Fibroblast of lung (primary cell): ENCODE data around the gene NR4A1. TPM values are rescaled to one million over a fixed set of nuclear protein-coding genes. Genes with fewer than 3 reads are reported as not detected.

Experiments used
- DNase-seq, 2 donors: peaks; one replicate each; pipeline versions ENCODE4 v3.0.0 to v3.0.0-alpha.2; 2010; ENCODE audit warnings: low read depth in 2 of 2
- H2AFZ ChIP-seq: 2 replicates; pipeline ENCODE4 v1.5.1; 2012; ENCODE audit warnings: low read length, control low read depth, inconsistent platforms
- H3K27ac ChIP-seq: 2 replicates; pipeline ENCODE4 v1.5.1; 2011; ENCODE audit warnings: low read length, control low read depth; ENCODE audit not compliant: insufficient read depth
- H3K27me3 ChIP-seq: 2 replicates; pipeline ENCODE4 v1.5.1; 2011; ENCODE audit warnings: mild to moderate bottlenecking, low read length; ENCODE audit not compliant: control insufficient read depth, insufficient read depth
- H3K36me3 ChIP-seq: 2 replicates; pipeline ENCODE4 v1.5.1; 2011; ENCODE audit warnings: low read length; ENCODE audit not compliant: control insufficient read depth, insufficient read depth
- H3K4me1 ChIP-seq: 2 replicates; pipeline ENCODE4 v1.5.1; 2011; ENCODE audit warnings: low read length; ENCODE audit not compliant: control insufficient read depth, insufficient read depth; ENCODE audit errors: extremely low read depth
- H3K4me2 ChIP-seq: 2 replicates; pipeline ENCODE4 v1.5.1; 2011; ENCODE audit warnings: low read length, control low read depth; ENCODE audit not compliant: insufficient read depth; ENCODE audit errors: extremely low read depth
- H3K4me3 ChIP-seq, 4 experiments: fragments of 200-600 bp in 1 of 4; sonication (generic) in 1 of 4; replicated peaks in 1 of 4; 2 replicates each; pipeline ENCODE4 v1.5.1; 2011 to 2016; ENCODE audit warnings: low read length in 4 of 4, low read depth in 3 of 4, mild to moderate bottlenecking in 3 of 4, control low read depth in 2 of 4, inconsistent platforms in 1 of 4, mixed read lengths in 1 of 4; ENCODE audit not compliant: insufficient read depth in 1 of 4; ENCODE audit errors: control extremely low read depth in 1 of 4
- H3K79me2 ChIP-seq: 2 replicates; pipeline ENCODE4 v1.5.1; 2012; ENCODE audit warnings: mild to moderate bottlenecking, low read length, inconsistent platforms; ENCODE audit not compliant: control insufficient read depth, insufficient read depth
- H3K9ac ChIP-seq: 2 replicates; pipeline ENCODE4 v1.5.1; 2011; ENCODE audit warnings: mild to moderate bottlenecking, low read length, control low read depth; ENCODE audit not compliant: insufficient read depth
- H3K9me3 ChIP-seq: 2 replicates; pipeline ENCODE4 v1.5.1; 2012; ENCODE audit warnings: low read depth, low read length; ENCODE audit not compliant: control insufficient read depth, insufficient read depth
- H4K20me1 ChIP-seq: 2 replicates; pipeline ENCODE4 v1.5.1; 2011; ENCODE audit warnings: low read length; ENCODE audit not compliant: control insufficient read depth, insufficient read depth; ENCODE audit errors: extremely low read depth
- CTCF ChIP-seq, 2 donors: IDR thresholded peaks in 1 of 2; conservative IDR thresholded peaks in 1 of 2; 1 replicate in 1 of 2; 2 replicates in 1 of 2; pipeline ENCODE4 v1.5.1; 2011 to 2012; ENCODE audit warnings: low read length in 2 of 2, control low read depth in 1 of 2, inconsistent platforms in 1 of 2, low read depth in 1 of 2, mild to moderate bottlenecking in 1 of 2
- EZH2 ChIP-seq: IDR thresholded peaks from 2 replicates; pipeline ENCODE4 v1.5.1; 2012; ENCODE audit warnings: low read length, control low read depth, mild to moderate bottlenecking; ENCODE audit errors: missing control alignments
- polyA plus RNA-seq, 2 donors: library from polyadenylated mRNA; depleted of rRNA in 1 of 2; stranded (reverse) in 1 of 2; unstranded in 1 of 2; fragments of >200 nt; gene quantifications; 2 replicates each; pipeline ENCODE4 v1.2.1, GENCODE V29; 2011 to 2012; ENCODE audit warnings: missing spikeins in 1 of 2
- total RNA-seq: library from RNA; depleted of rRNA; stranded (reverse); fragments of >200 nt; gene quantifications from 2 replicates; pipeline ENCODE4 v1.2.1, GENCODE V29; 2014

The NR4A1 gene
- total and polyA plus RNA-seq, 2 donors (not counting 1 experiment from before 2014, with no cell fraction given): 3.8 to 4.1 TPM

DNA sequence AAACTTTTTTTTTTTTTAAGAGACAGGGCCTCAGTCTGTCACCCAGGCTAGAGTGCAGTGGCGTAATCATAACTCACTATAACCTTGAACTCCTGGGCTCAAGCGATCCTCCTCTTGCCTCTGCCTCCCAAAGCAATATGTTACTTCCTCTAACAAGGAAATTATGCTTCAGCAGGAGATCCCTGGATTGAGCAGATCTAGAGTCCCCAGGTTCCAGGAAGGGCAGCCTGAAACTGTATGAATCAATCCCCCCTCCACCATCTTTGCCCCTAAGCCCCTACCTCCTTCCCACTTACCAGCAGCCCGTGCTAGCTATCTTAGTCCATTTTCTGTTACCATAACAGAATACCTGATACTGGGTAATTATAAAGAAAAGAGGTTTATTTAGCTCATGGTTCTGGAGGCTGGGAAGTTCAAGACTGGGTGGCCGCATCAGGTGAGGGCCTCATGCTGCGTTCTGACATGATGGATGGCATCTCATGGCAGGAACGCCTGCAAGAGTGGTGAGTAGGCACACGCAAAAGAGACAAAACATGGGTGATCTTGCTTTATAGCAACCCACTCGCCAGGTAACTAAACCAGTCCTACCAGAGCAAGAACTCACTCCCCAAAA, 39.5 kb upstream of the NR4A1 start:
- DNase-seq: no peak
- TF ChIP-seq EZH2: no peak
- no peak for TF ChIP-seq CTCF (conservative IDR thresholded peaks at IDR 0.05 in 1 of 2, IDR thresholded peaks at IDR 0.05 in 1 of 2; ENCODE audit: low read depth in 1 of 2, low read length in 2 of 2)
- Histone ChIP-seq H3K27me3 (peaks cover 7% of the 10 kb centered on the region), H3K4me2 (no peak overlapping the region), H2AFZ (no peak overlapping the region), H3K4me1 (peaks cover 7% of the 10 kb centered on the region), H3K9me3 (no peaks in the 10 kb centered on the region), H3K27ac (no peak overlapping the region), H3K9ac (no peak overlapping the region), H3K36me3 (no peaks in the 10 kb centered on the region), H3K79me2 (no peaks in the 10 kb centered on the region), H3K4me3 (no peak overlapping the region), H4K20me1 (no peaks in the 10 kb centered on the region)

GRCh38 chr12:52013626-52014310, 37.5 kb upstream of the NR4A1 start:
- Histone ChIP-seq H3K4me3 (no peak overlapping the region), H3K4me1 (peaks cover 7% of the 10 kb centered on the region), H3K79me2 (no peaks in the 10 kb centered on the region), H4K20me1 (no peaks in the 10 kb centered on the region), H3K4me2 (no peak overlapping the region), H3K9ac (no peak overlapping the region), H2AFZ (no peak overlapping the region), H3K36me3 (no peaks in the 10 kb centered on the region), H3K27me3 (no peaks in the 10 kb centered on the region), H3K27ac (no peak overlapping the region), H3K9me3 (no peaks in the 10 kb centered on the region)
- TF ChIP-seq EZH2: no peak
- TF ChIP-seq CTCF (conservative IDR thresholded peaks at IDR 0.05 in 1 of 2, IDR thresholded peaks at IDR 0.05 in 1 of 2; ENCODE audit: low read depth in 1 of 2, low read length in 2 of 2): no peak
- DNase-seq: no peak

DNA sequence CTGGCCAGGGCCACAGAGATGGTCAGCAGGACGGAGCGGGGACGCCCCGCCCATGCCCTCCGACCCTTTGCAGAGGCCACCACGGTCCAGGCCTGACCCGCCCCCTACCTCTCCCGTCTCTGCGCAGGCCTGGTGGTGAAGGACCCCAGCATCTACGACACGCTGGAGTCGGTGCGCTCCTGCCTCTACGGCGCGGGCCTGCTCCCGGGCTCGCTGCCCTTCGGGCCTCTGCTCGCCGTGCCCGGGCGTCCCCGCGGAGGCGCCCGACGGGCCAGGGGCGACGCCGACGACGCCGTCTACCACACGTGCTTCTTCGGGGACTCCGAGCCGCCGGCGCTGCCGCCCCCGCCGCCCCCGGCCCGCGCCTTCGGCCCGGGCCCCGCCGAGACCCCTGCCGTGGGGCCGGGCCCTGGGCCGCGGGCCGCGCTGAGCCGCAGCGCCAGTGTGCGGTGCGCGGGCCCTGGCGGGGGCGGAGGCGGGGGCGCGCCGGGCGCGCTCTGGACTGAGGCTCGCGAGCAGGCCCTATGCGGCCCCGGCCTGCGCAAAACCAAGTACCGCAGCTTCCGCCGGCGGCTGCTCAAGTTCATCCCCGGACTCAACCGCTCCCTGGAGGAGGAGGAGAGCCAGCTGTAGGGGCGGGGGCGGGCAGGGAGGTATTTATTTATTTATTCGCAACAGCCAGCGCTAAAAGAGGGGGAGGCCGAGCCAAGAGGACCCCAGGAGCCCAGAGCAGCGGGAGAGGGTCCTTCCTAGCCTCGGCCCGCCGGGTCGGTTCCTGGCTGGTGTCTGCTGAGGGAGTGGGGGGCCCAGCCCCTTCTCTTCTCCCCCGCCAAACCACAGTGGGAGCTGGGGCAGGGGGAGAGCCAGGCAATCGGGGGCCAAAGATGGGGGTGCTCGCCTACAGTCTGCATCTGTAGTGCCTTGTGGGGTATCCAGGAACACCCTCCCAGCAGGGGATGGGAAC, 36.4 kb upstream of the NR4A1 start:
- H3K79me2 ChIP-seq: no peaks in the 10 kb centered on the region
- no peaks in the 10 kb centered on the region for H3K36me3 ChIP-seq
- H2AFZ ChIP-seq: no peak overlapping the region
- H4K20me1 ChIP-seq: no peaks in the 10 kb centered on the region
- DNase-seq: peak in 1 of 2 donors; percentile 67
- H3K27me3 ChIP-seq: no peaks in the 10 kb centered on the region
- no peak overlapping the region for H3K4me3 ChIP-seq
- TF ChIP-seq CTCF (conservative IDR thresholded peaks at IDR 0.05 in 1 of 2, IDR thresholded peaks at IDR 0.05 in 1 of 2; ENCODE audit: low read depth in 1 of 2, low read length in 2 of 2) (no peak), EZH2 (no peak)
- no peaks in the 10 kb centered on the region for H3K9me3 ChIP-seq
- no peak overlapping the region for H3K4me2 ChIP-seq
- peaks cover 6% of the 10 kb centered on the region for H3K4me1 ChIP-seq
- no peak overlapping the region for H3K27ac ChIP-seq
- H3K9ac ChIP-seq: no peak overlapping the region
